Measurements from ENCODE around the gene NAALADL2. TPM values are rescaled to one million over a fixed set of nuclear protein-coding genes. Genes with fewer than 3 reads are reported as not detected.

Gene NAALADL2
- total and polyA plus RNA-seq, 2 of the 8 experiments (the other 6 are each of a cell fraction or from before 2014, with no cell fraction given) = 0.12 to 0.22 TPM

GRCh38 chr3:175620093-175620492, 761.0 kb downstream of the NAALADL2 start:
- H3K36me3 ChIP-seq (ENCODE audit: control insufficient read depth in 2 of 4, insufficient read depth in 4 of 4, low read length in 3 of 4) = no peaks in the 10 kb centered on the region
- no peaks in the 10 kb centered on the region for H3K9me3 ChIP-seq (ENCODE audit: insufficient read depth in 2 of 2, low read depth in 1 of 2, low read length in 1 of 2)
- no peaks in the 10 kb centered on the region for H3K23me2 ChIP-seq (ENCODE audit: low read depth, low read length)
- TF ChIP-seq CBX8 (IDR thresholded peaks at IDR 0.05; ENCODE audit: borderline replicate concordance, low read depth, low read length) (no peak), SAP30 (IDR thresholded peaks at IDR 0.05; ENCODE audit: insufficient read depth, insufficient replicate concordance, low read length) (no peak), YY1 (IDR thresholded peaks at IDR 0.05; ENCODE audit: low read depth, low read length) (no peak), ATF3 (IDR thresholded peaks at IDR 0.05; ENCODE audit: insufficient read depth, low read depth, low read length) (no peak), MAX (IDR thresholded peaks at IDR 0.05) (no peak), KDM4A (IDR thresholded peaks at IDR 0.05; ENCODE audit: low read depth, low read length, severe bottlenecking) (no peak), USF2 (IDR thresholded peaks at IDR 0.05; ENCODE audit: low read length) (no peak), EZH2 (IDR thresholded peaks at IDR 0.05; ENCODE audit: low read depth, low read length, severe bottlenecking) (no peak), POLR2AphosphoS5 (IDR thresholded peaks at IDR 0.05; ENCODE audit: low read depth, low read length) (no peak)
- H2BK15ac ChIP-seq (ENCODE audit: low read length) = no peak overlapping the region
- no peak overlapping the region for H3K27ac ChIP-seq (ENCODE audit: low read depth, low read length)
- H2BK5ac ChIP-seq (ENCODE audit: low read depth, low read length) = no peak overlapping the region
- no peak overlapping the region for H3K23ac ChIP-seq (ENCODE audit: insufficient read length)
- H2BK20ac ChIP-seq (ENCODE audit: low read length) = no peak overlapping the region
- H3K4me3 ChIP-seq (ENCODE audit: extremely low read depth in 1 of 4, insufficient read depth in 2 of 4, low read depth in 3 of 4, low read length in 4 of 4) = no peak overlapping the region
- no peak overlapping the region for H3K4me2 ChIP-seq (ENCODE audit: insufficient read depth in 1 of 2, low read depth in 2 of 2, low read length in 2 of 2)
- no peak overlapping the region for H3K18ac ChIP-seq (ENCODE audit: extremely low read depth, low read length)
- no peak overlapping the region for H3K14ac ChIP-seq (ENCODE audit: insufficient read length)
- WGBS, 2 experiments (ENCODE audit: extremely low coverage in 1 of 2, insufficient coverage in 1 of 2, insufficient read length in 1 of 2, insufficient replicate concordance in 2 of 2, low coverage in 1 of 2, low lambda C conversion rate in 2 of 2, missing lambda C conversion rate in 1 of 2) = 94% methylated on average over 13 of the region's 13 CpGs; no CpG with 5 or more reads in 1 of the 2 experiments
- H3K79me1 ChIP-seq (ENCODE audit: low read depth, low read length) = no peaks in the 10 kb centered on the region
- H2AK5ac ChIP-seq (ENCODE audit: low read depth, low read length) = no peak overlapping the region
- H2BK12ac ChIP-seq (ENCODE audit: low read depth, low read length) = no peak overlapping the region
- no peak for DNase-seq (ENCODE audit: low read depth in 1 of 2, low spot score in 2 of 2)
- H3K56ac ChIP-seq (replicated peaks; ENCODE audit: insufficient read length, low read depth, low read length) = no peak overlapping the region
- no peak overlapping the region for H3K4ac ChIP-seq (replicated peaks; ENCODE audit: insufficient read length, low read depth, low read length)
- ChIA-PET POLR2A (ENCODE audit: partially characterized antibody) (no interaction called here), CTCF (ENCODE audit: partially characterized antibody) (interaction anchor here (1.1 kb wide), 2 partner anchors 9 to 321 kb away, joined by 3 to 4 read pairs; no protein-coding TSS in a partner anchor)
- H4K91ac ChIP-seq (replicated peaks; ENCODE audit: insufficient read length, low read length) = no peak overlapping the region
- no peak overlapping the region for H2AFZ ChIP-seq (ENCODE audit: low read length)
- H4K8ac ChIP-seq (ENCODE audit: extremely low read depth, insufficient read depth, low read length) = no peak overlapping the region
- no peak overlapping the region for H2BK120ac ChIP-seq (replicated peaks; ENCODE audit: low read depth, low read length)
- no peak overlapping the region for H3K9ac ChIP-seq (replicated peaks in 1 of 4; ENCODE audit: extremely low read depth in 1 of 4, low read depth in 3 of 4, low read length in 3 of 4)
- no peaks in the 10 kb centered on the region for H3K4me1 ChIP-seq (replicated peaks in 1 of 4; ENCODE audit: control insufficient read depth in 3 of 4, insufficient read depth in 4 of 4, low read length in 3 of 4)
- H4K20me1 ChIP-seq (replicated peaks in 1 of 2; ENCODE audit: control insufficient read depth in 1 of 2, insufficient read depth in 2 of 2, low read length in 2 of 2) = no peaks in the 10 kb centered on the region
- H4K5ac ChIP-seq (ENCODE audit: insufficient read length, low read depth, low read length) = no peak overlapping the region
- no peaks in the 10 kb centered on the region for H3K27me3 ChIP-seq (replicated peaks in 1 of 4; ENCODE audit: control insufficient read depth in 3 of 4, extremely low read depth in 1 of 4, insufficient read depth in 3 of 4, low read length in 3 of 4)
- H3K79me2 ChIP-seq (ENCODE audit: control insufficient read depth in 1 of 2, insufficient read depth in 2 of 2, low read length in 2 of 2) = no peaks in the 10 kb centered on the region
- FAIRE-seq = no peak
